Stimulated activated effector memory CD8-positive, alpha-beta T cell treated with anti-CD3 and anti-CD28 coated beads, Interleukin-12 subunit alpha, Interleukin-12 subunit beta, amount 100 ng/mL, for 72 hours (primary cell): ENCODE data around the gene SIAH1.
A peak's percentile ranks its signal among the peaks of the same experiment; 100 is the strongest.
"Not testable (repeated sequence)": the region's sequence is repeated elsewhere in the genome, so short reads cannot be mapped to it uniquely, and the experiment has no call there.

Experiments
- ATAC-seq: fragments of 150-1000 bp; cut with Tn5 transposase; 2 replicates; pipeline ENCODE4 v1.10.0; 2021
- DNase-seq, 2 donors: peaks; one replicate each; pipeline ENCODE4 v3.0.0; 2021 to 2022; ENCODE audit warnings: low spot score in 2 of 2
- H3K27ac Mint-ChIP-seq: one replicate; pipeline ENCODE4 v1.8.0; 2022; ENCODE audit warnings: mild to moderate bottlenecking, mixed read lengths
- H3K36me3 Mint-ChIP-seq: one replicate; pipeline ENCODE4 v1.8.0; 2022; ENCODE audit warnings: mild to moderate bottlenecking, mixed read lengths
- H3K4me1 Mint-ChIP-seq: one replicate; pipeline ENCODE4 v1.8.0; 2022; ENCODE audit warnings: mixed read lengths
- H3K4me3 Mint-ChIP-seq: one replicate; pipeline ENCODE4 v1.8.0; 2022; ENCODE audit warnings: mild to moderate bottlenecking, mixed read lengths
- H3K9me3 Mint-ChIP-seq: one replicate; pipeline ENCODE4 v1.8.0; 2022; ENCODE audit warnings: mixed read lengths

SIAH1 gene

GRCh38 chr16:48385253-48386150 is at the start of gene SIAH1:
TSS of gene SIAH1 (minus strand) at chr16:48385413. CDS start at chr16:48362428, 22,985 bp downstream.
- peak; percentile 92 for DNase-seq
- peak within 1 kb of the TSS; percentile 86 for H3K4me3 Mint-ChIP-seq
- no peaks in the 10 kb centered on the region for H3K9me3 Mint-ChIP-seq
- peak; percentile 89 for ATAC-seq
- H3K27ac Mint-ChIP-seq = peak within 1 kb of the TSS; percentile 95
- H3K36me3 Mint-ChIP-seq = peaks cover 17% of the 10 kb centered on the region
- H3K4me1 Mint-ChIP-seq = peaks cover 28% of the 10 kb centered on the region

- Mint-ChIP-seq H3K36me3 (no peaks in the 10 kb centered on the region), H3K27ac (peak overlapping the region; percentile 43), H3K4me3 (no peak overlapping the region), H3K9me3 (no peaks in the 10 kb centered on the region), H3K4me1 (peaks cover 17% of the 10 kb centered on the region)
- ATAC-seq (no peak), DNase-seq (no peak)
Measured at GRCh38 chr16:48434653-48435317, 49.6 kb upstream of the SIAH1 start.

GRCh38 chr16:48433850-48434530 is 48.8 kb upstream of the SIAH1 start:
- DNase-seq = no peak
- H3K27ac Mint-ChIP-seq = no peak overlapping the region
- no peak overlapping the region for H3K4me3 Mint-ChIP-seq
- H3K36me3 Mint-ChIP-seq = no peaks in the 10 kb centered on the region
- peaks cover 17% of the 10 kb centered on the region for H3K4me1 Mint-ChIP-seq
- no peak for ATAC-seq
- H3K9me3 Mint-ChIP-seq = no peaks in the 10 kb centered on the region

DNA sequence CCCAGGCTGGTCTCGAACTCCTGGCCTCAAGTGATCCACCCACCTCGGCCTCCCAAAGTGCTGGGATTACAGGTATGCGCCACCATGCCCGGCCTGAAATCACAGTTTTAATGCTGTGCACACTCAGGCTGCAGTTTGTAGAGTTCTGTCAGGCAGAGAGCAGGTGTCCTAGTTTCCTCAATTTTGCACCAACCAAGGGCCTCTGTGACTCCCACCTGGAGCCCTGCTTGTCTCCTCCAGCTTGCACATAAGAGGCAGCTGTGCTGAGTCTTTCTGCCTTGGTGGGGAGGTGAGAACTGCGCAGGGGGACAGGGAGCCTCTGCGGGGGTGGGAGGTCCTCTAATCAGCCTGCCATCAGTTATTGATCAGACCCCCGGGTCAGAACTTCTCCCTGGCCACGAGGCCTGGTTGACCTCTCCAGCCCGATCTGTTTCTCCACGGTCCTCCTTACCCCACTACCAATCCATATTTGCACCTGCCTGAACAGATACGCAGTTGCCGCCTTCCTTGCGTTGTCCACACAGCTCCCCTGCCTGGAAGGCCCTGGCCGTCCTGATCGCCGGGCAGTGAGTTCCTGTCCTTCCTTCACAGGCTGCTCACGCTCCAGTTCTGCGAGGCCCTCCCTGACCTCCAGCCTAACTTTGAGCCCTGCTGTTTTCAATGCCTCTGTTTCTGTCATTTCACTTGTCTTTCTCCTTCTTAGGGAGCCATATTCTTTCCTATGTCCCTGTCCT is 48.1 kb upstream of the SIAH1 start:
- Mint-ChIP-seq H3K36me3 (no peaks in the 10 kb centered on the region), H3K4me3 (no peak overlapping the region), H3K4me1 (peaks cover 17% of the 10 kb centered on the region)

DNA sequence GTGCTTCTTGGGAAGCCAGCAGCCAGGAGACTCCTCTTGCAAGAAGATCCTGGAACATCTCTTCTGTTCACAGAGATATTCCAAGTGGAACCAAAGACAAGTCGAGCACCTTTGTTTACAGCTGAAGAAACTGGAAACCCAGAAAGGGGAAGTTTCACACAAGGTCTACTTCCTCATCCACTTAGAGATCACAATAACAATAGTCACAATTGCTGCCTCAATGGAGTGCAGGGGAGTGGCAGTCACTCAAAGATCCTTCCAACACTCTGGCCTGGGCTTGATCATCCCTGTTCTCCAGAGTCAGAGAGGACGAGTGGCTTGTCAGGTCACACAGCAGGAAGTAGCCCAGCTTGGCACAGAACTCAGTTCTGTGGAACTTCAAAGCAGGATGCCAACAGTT is 46.9 kb upstream of the SIAH1 start:
- peaks cover 17% of the 10 kb centered on the region for H3K4me1 Mint-ChIP-seq
- no peak for ATAC-seq
- no peak overlapping the region for H3K4me3 Mint-ChIP-seq
- H3K9me3 Mint-ChIP-seq = no peaks in the 10 kb centered on the region
- no peak overlapping the region for H3K27ac Mint-ChIP-seq
- DNase-seq = no peak
- no peaks in the 10 kb centered on the region for H3K36me3 Mint-ChIP-seq

More for the DNA sequence above, 48.1 kb upstream of the SIAH1 start:
- ATAC-seq = no peak
- Mint-ChIP-seq H3K27ac (no peak overlapping the region), H3K9me3 (no peaks in the 10 kb centered on the region)
- DNase-seq = no peak

- Mint-ChIP-seq H3K27ac (no peak overlapping the region), H3K4me1 (peaks cover 17% of the 10 kb centered on the region), H3K36me3 (no peaks in the 10 kb centered on the region), H3K9me3 (no peaks in the 10 kb centered on the region), H3K4me3 (no peak overlapping the region)
- ATAC-seq (no peak), DNase-seq (no peak)
Measured at GRCh38 chr16:48430890-48431289, 45.7 kb upstream of the SIAH1 start.

DNA sequence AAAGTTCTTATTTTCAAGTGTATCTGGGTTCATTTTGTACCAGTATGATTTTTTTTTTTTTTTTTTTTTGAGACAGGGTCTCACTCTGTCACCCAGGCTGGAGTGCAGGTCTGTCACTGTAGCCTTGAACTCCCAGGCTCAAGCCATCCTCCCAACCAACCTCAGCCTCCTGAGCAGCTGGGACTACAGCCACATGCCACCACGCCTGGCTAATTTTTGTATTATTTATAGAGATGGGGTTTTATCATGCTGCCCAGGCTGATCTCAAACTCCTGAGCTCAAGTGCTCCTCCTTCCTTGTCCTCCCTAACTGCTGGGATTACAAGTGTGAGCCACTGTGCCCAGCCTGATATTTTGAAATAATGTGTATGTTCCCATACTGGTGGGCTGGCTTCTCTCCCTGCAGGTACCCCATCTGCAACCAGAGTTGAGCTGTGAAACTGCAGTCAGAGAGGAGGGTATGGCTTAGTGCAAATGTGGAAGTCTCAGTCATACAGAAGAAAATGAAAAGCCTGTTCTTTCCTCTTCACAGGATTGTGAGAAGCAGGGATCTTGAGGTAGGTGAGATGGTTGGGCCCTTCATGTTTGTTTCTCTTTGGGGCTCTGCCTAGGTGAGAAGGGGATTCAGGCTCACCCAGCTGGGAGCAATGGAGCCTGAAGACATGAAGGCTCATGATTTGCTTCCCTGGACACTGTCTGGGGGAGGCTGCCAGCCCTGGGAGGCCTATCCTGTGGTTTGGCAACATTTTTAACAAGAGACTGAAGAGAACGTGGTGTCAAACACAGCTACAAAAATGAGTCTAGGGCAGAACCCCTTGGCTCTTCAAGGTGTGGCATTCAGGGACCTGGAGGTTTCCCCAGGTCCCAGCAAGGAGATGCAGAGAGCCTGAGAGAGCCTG is 41.3 kb upstream of the SIAH1 start:
- Mint-ChIP-seq H3K4me1 (no peaks in the 10 kb centered on the region), H3K36me3 (no peaks in the 10 kb centered on the region), H3K27ac (peak overlapping the region; percentile 80), H3K9me3 (no peaks in the 10 kb centered on the region), H3K4me3 (no peak overlapping the region)
- ATAC-seq (no peak), DNase-seq (no peak)

GRCh38 chr16:48422537-48422936 is 37.3 kb upstream of the SIAH1 start:
- Mint-ChIP-seq H3K27ac (no peak overlapping the region), H3K36me3 (no peaks in the 10 kb centered on the region), H3K4me1 (no peaks in the 10 kb centered on the region), H3K4me3 (no peak overlapping the region), H3K9me3 (no peaks in the 10 kb centered on the region)
- ATAC-seq (no peak), DNase-seq (no peak)

GRCh38 chr16:48421741-48422140 is 36.5 kb upstream of the SIAH1 start:
- Mint-ChIP-seq H3K4me1 (no peaks in the 10 kb centered on the region), H3K4me3 (no peak overlapping the region), H3K9me3 (no peaks in the 10 kb centered on the region), H3K27ac (no peak overlapping the region), H3K36me3 (no peaks in the 10 kb centered on the region)
- no peak for DNase-seq
- no peak for ATAC-seq

DNA sequence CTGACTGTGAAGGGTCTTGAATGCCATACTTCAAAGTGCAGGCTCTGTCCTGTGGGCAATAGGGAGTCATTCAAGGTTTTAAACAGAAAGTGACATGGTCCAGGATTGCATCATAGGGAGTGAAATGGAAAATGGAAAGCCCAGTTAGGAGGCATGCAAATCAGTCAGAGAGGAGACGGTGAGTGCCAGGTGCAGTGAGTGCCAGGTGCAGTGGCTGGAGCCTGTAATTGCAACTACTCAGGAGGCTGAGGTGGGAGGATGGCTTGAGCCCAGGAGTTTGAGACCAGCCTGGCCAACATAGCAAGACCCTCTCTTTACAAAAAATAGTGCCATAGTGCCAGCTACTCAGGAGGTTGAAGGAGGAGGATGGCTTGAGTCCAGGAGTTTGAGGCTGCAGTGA is 35.2 kb upstream of the SIAH1 start:
- ATAC-seq (no peak), DNase-seq (no peak)
- Mint-ChIP-seq H3K4me3 (no peak overlapping the region), H3K36me3 (no peaks in the 10 kb centered on the region), H3K27ac (no peak overlapping the region), H3K4me1 (no peaks in the 10 kb centered on the region), H3K9me3 (no peaks in the 10 kb centered on the region)

DNA sequence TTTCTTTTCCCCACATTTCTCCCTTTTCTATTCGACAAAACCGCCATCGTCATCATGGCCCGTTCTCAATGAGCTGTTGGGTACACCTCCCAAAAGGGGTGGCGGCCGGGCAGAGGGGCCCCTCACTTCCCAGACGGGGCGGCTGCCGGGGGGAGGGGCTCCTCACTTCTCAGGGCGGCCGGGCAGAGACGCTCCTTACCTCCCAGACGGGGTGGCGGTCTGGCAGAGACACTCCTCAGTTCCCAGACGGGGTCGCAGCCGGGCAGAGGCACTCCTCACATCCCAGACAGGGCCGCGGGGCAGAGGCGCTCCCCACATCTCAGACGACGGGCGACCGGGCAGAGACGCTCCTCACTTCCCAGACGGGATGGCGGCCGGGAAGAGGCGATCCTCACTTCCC is 31.4 kb upstream of the SIAH1 start:
- not testable (repeated sequence) for ATAC-seq, H3K9me3 Mint-ChIP-seq, DNase-seq, H3K36me3 Mint-ChIP-seq, H3K27ac Mint-ChIP-seq, H3K4me3 Mint-ChIP-seq, H3K4me1 Mint-ChIP-seq

GRCh38 chr16:48413272-48413671 is 28.1 kb upstream of the SIAH1 start:
- peaks cover 6% of the 10 kb centered on the region for H3K4me1 Mint-ChIP-seq
- peak overlapping the region; percentile 76 for H3K27ac Mint-ChIP-seq
- H3K9me3 Mint-ChIP-seq = no peaks in the 10 kb centered on the region
- peak overlapping the region; percentile 37 for H3K4me3 Mint-ChIP-seq
- H3K36me3 Mint-ChIP-seq = no peaks in the 10 kb centered on the region
- no peak for DNase-seq
- no peak for ATAC-seq

- DNase-seq = no peak
- Mint-ChIP-seq H3K36me3 (no peaks in the 10 kb centered on the region), H3K4me1 (peaks cover 6% of the 10 kb centered on the region), H3K4me3 (no peak overlapping the region), H3K27ac (no peak overlapping the region), H3K9me3 (no peaks in the 10 kb centered on the region)
- ATAC-seq = no peak
Measured at GRCh38 chr16:48409839-48410632, 24.8 kb upstream of the SIAH1 start.

DNA sequence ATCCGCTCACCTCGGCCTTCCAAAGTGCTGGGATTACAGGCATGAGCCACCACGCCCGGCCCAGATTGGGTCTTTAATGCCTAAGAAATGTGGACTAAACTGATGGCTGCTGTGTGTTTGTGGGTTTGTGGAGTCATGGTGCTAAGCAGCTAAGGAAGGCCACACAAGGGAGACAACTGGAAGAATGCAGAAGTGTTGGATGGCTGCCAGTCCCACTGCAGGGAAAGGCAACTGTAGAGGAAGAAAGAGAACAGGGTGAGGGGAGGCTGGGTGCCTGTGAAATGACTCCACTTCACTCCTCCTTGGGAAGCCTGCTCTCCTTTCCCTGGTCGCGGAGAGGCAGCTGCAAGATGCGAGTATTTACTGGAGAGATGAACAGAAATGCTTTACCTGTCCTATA is 23.5 kb upstream of the SIAH1 start:
- Mint-ChIP-seq H3K9me3 (no peaks in the 10 kb centered on the region), H3K27ac (no peak overlapping the region), H3K4me3 (no peak overlapping the region), H3K36me3 (no peaks in the 10 kb centered on the region), H3K4me1 (peaks cover 2% of the 10 kb centered on the region)
- ATAC-seq = no peak
- DNase-seq = no peak
